Fibroblast of lung (primary cell): ENCODE data around the gene RBM8A. TPM values are rescaled to one million over a fixed set of nuclear protein-coding genes. Genes with fewer than 3 reads are reported as not detected.
A peak's percentile ranks its signal among the peaks of the same experiment; 100 is the strongest.

ENCODE experiments used
- DNase-seq, 2 donors: peaks; one replicate each; pipeline versions ENCODE4 v3.0.0 to v3.0.0-alpha.2; 2010; ENCODE audit warnings: low read depth in 2 of 2
- H2AFZ ChIP-seq: 2 replicates; pipeline ENCODE4 v1.5.1; 2012; ENCODE audit warnings: low read length, control low read depth, inconsistent platforms
- H3K27ac ChIP-seq: 2 replicates; pipeline ENCODE4 v1.5.1; 2011; ENCODE audit warnings: low read length, control low read depth; ENCODE audit not compliant: insufficient read depth
- H3K27me3 ChIP-seq: 2 replicates; pipeline ENCODE4 v1.5.1; 2011; ENCODE audit warnings: mild to moderate bottlenecking, low read length; ENCODE audit not compliant: control insufficient read depth, insufficient read depth
- H3K36me3 ChIP-seq: 2 replicates; pipeline ENCODE4 v1.5.1; 2011; ENCODE audit warnings: low read length; ENCODE audit not compliant: control insufficient read depth, insufficient read depth
- H3K4me1 ChIP-seq: 2 replicates; pipeline ENCODE4 v1.5.1; 2011; ENCODE audit warnings: low read length; ENCODE audit not compliant: control insufficient read depth, insufficient read depth; ENCODE audit errors: extremely low read depth
- H3K4me2 ChIP-seq: 2 replicates; pipeline ENCODE4 v1.5.1; 2011; ENCODE audit warnings: low read length, control low read depth; ENCODE audit not compliant: insufficient read depth; ENCODE audit errors: extremely low read depth
- H3K4me3 ChIP-seq, 4 experiments: fragments of 200-600 bp in 1 of 4; sonication (generic) in 1 of 4; replicated peaks in 1 of 4; 2 replicates each; pipeline ENCODE4 v1.5.1; 2011 to 2016; ENCODE audit warnings: low read length in 4 of 4, low read depth in 3 of 4, mild to moderate bottlenecking in 3 of 4, control low read depth in 2 of 4, inconsistent platforms in 1 of 4, mixed read lengths in 1 of 4; ENCODE audit not compliant: insufficient read depth in 1 of 4; ENCODE audit errors: control extremely low read depth in 1 of 4
- H3K79me2 ChIP-seq: 2 replicates; pipeline ENCODE4 v1.5.1; 2012; ENCODE audit warnings: mild to moderate bottlenecking, low read length, inconsistent platforms; ENCODE audit not compliant: control insufficient read depth, insufficient read depth
- H3K9ac ChIP-seq: 2 replicates; pipeline ENCODE4 v1.5.1; 2011; ENCODE audit warnings: mild to moderate bottlenecking, low read length, control low read depth; ENCODE audit not compliant: insufficient read depth
- H3K9me3 ChIP-seq: 2 replicates; pipeline ENCODE4 v1.5.1; 2012; ENCODE audit warnings: low read depth, low read length; ENCODE audit not compliant: control insufficient read depth, insufficient read depth
- H4K20me1 ChIP-seq: 2 replicates; pipeline ENCODE4 v1.5.1; 2011; ENCODE audit warnings: low read length; ENCODE audit not compliant: control insufficient read depth, insufficient read depth; ENCODE audit errors: extremely low read depth
- CTCF ChIP-seq, 2 donors: IDR thresholded peaks in 1 of 2; conservative IDR thresholded peaks in 1 of 2; 1 replicate in 1 of 2; 2 replicates in 1 of 2; pipeline ENCODE4 v1.5.1; 2011 to 2012; ENCODE audit warnings: low read length in 2 of 2, control low read depth in 1 of 2, inconsistent platforms in 1 of 2, low read depth in 1 of 2, mild to moderate bottlenecking in 1 of 2
- EZH2 ChIP-seq: IDR thresholded peaks from 2 replicates; pipeline ENCODE4 v1.5.1; 2012; ENCODE audit warnings: low read length, control low read depth, mild to moderate bottlenecking; ENCODE audit errors: missing control alignments
- polyA plus RNA-seq, 2 donors: library from polyadenylated mRNA; depleted of rRNA in 1 of 2; stranded (reverse) in 1 of 2; unstranded in 1 of 2; fragments of >200 nt; gene quantifications; 2 replicates each; pipeline ENCODE4 v1.2.1, GENCODE V29; 2011 to 2012; ENCODE audit warnings: missing spikeins in 1 of 2
- total RNA-seq: library from RNA; depleted of rRNA; stranded (reverse); fragments of >200 nt; gene quantifications from 2 replicates; pipeline ENCODE4 v1.2.1, GENCODE V29; 2014

Gene RBM8A
- total and polyA plus RNA-seq, 2 donors (not counting 1 experiment from before 2014, with no cell fraction given) = 56.6 to 137 TPM

GRCh38 chr1:145961425-145962156 lies 34.3 kb upstream of the RBM8A start:
- Histone ChIP-seq H3K9ac (peak overlapping the region; percentile 41), H3K4me2 (peak overlapping the region; percentile 87), H3K36me3 (peaks cover 1% of the 10 kb centered on the region), H4K20me1 (no peaks in the 10 kb centered on the region), H2AFZ (peak overlapping the region; percentile 59), H3K79me2 (peaks cover 9% of the 10 kb centered on the region), H3K9me3 (no peaks in the 10 kb centered on the region), H3K4me3 (peak overlapping the region; percentile 58 to 68 (median 64)), H3K27ac (peak overlapping the region; percentile 54), H3K27me3 (no peaks in the 10 kb centered on the region), H3K4me1 (peaks cover 31% of the 10 kb centered on the region)
- no peak for DNase-seq
- TF ChIP-seq EZH2 = no peak
- TF ChIP-seq CTCF (conservative IDR thresholded peaks at IDR 0.05 in 1 of 2, IDR thresholded peaks at IDR 0.05 in 1 of 2; ENCODE audit: low read depth in 1 of 2, low read length in 2 of 2) = no peak

- no peak for DNase-seq
Measured at GRCh38 chr1:145961109-145961424, 33.8 kb upstream of the RBM8A start.

More at GRCh38 chr1:145961109-145961424, 33.8 kb upstream of the RBM8A start:
- H3K4me3 ChIP-seq = peak overlapping the region; percentile 58 to 68 (median 64)
- H3K27me3 ChIP-seq = no peaks in the 10 kb centered on the region
- H3K79me2 ChIP-seq = peaks cover 13% of the 10 kb centered on the region
- H3K9me3 ChIP-seq = no peaks in the 10 kb centered on the region
- peak overlapping the region; percentile 87 for H3K4me2 ChIP-seq
- peaks cover 31% of the 10 kb centered on the region for H3K4me1 ChIP-seq
- peak overlapping the region; percentile 40 for H3K27ac ChIP-seq
- H3K36me3 ChIP-seq = peaks cover 1% of the 10 kb centered on the region
- H4K20me1 ChIP-seq = no peaks in the 10 kb centered on the region
- peak overlapping the region; percentile 41 for H3K9ac ChIP-seq
- peak overlapping the region; percentile 59 for H2AFZ ChIP-seq
- no peak for TF ChIP-seq EZH2
- no peak for TF ChIP-seq CTCF (conservative IDR thresholded peaks at IDR 0.05 in 1 of 2, IDR thresholded peaks at IDR 0.05 in 1 of 2; ENCODE audit: low read depth in 1 of 2, low read length in 2 of 2)
